Activated CD4-positive, alpha-beta T cell treated with anti-CD3 and anti-CD28 coated beads, Interleukin-2, Interleukin-6, amounts not matched to agents 100 ng/mL and 50 ng/mL, durations not matched to agents 16 hours and 8 hours (primary cell): ENCODE measurements around the gene FERMT3.

Source experiments
- DNase-seq: peaks from one replicate; pipeline ENCODE4 v3.0.0-alpha.2; 2020

The FERMT3 gene

GRCh38 chr11:64266339-64266738 is 59.8 kb downstream of the FERMT3 start:
- no peak for DNase-seq

DNA sequence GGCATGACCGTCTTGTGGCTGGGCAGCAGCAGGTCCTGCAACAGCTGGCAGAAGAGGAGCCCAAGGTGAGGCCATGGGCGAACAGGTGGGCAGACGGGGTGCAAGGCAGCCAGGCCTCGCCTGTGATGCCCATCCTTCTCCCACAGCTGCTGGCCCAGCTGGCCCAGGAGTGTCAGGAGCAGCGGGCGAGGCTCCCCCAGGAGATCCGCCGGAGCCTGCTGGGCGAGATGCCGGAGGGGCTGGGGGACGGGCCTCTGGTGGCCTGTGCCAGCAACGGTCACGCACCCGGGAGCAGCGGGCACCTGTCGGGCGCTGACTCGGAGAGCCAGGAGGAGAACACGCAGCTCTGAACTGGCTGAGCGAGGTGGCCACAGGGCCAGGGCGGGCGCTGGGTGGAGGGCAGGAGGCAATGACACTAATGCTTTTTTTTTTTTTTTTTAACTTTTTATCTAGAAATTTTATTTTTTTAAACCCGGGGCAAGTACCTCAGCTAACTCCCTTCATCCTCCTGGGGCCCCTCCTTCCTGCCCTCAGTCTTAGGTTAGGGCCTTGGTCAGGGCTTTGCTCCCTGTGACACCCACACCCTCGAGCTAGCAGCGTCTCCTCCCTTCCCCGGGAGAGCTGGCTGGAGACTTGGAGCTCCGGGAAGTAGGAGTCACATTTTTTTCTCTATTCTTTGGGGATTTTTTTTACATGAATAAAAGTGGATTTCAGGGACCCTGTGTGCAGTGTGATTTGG is 60.9 kb downstream of the FERMT3 start:
- no peak for DNase-seq

DNA sequence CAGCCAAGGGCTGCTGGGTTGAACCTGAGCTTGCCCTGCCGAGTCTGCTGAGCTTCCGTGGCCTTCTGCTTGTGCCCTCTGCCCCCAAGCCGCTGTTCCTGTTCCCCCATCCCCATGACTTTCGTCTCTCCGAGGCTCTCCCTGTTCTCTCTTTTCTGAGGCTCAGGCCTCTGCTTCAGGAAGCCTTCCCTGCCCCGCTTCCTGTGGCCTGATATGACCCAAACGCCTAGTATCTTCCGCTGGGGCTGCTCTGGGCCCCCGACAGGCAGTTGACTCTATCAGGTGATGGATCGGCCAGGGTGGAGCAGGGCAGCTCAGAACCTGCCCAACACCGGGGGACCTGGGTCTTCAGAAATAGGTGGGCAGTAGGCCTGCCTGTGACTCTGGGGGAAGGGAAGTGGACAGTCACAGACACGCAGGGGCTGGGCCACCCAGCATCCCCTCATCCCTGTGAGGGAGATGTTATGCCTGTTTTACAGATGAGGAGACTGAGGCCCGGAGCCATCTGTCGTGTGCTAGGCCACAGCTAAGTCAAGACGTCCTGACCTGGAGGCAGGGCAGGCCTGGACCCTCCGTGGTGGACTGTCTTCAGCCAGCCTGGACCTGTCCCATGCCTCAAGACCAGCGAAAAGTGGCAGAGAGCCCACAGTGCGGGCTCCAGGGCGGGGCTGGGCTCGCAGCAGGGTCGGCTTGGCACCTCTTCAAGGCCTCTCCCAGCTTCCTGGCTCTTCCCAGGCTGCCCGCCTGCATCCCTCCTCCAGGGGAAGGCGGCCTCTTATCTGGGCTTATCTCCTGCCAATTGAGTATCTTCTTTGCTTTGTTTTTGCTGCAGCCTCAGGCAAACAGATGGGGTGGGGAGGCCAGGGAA is 61.7 kb downstream of the FERMT3 start:
- peak; percentile 15 for DNase-seq

- DNase-seq: peak; percentile 74
These were observed 62.5 kb downstream of the FERMT3 start for GRCh38 chr11:64268893-64269539.

DNA sequence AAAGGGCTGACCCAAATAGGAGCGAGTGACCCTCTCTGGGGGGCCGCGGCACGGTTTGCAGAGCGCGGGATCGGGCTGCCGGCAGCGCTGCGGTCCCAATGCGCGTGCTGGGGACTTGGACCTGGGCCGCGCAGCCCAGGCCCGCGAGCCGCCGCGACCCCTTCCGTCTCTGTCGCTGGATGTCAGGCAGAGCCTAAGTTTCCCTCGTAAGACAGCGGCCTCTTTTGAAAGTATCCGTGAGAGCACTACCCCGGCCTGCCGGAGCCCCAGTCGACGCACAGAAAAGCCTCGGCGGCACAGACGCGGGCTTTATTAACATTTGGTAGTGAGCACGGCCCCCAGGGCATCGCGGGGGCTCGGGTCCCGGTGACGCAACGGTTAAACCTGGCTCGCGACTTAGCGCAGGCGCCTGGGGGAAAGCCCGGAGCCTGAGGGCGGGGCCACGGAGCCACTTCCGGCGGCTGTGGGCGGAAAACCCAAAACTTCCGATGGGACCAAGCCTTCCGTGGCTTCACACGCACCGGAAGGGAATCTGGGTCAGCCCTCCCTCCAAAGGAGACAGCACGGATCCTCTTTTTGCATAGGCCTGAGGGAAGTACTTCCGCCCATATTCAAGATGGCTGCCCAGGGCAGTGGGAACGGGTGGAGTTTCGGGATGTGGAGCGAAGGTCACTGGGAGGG is 63.2 kb downstream of the FERMT3 start:
- peak; percentile 99 for DNase-seq
